ENCODE measurements around the gene ANKRD10.
A peak's percentile ranks its signal among the peaks of the same experiment; 100 is the strongest.

The ANKRD10 gene

GRCh38 chr13:110885966-110886869, 28.7 kb downstream of the ANKRD10 start:
- DNase-seq (ENCODE audit: low spot score): no peak

- DNase-seq (ENCODE audit: low spot score): no peak
These were observed 29.4 kb downstream of the ANKRD10 start for GRCh38 chr13:110885516-110885915.

GRCh38 chr13:110884517-110884916, 30.4 kb downstream of the ANKRD10 start:
- no peak for DNase-seq (ENCODE audit: low spot score)

- no peak for DNase-seq (ENCODE audit: low spot score)
These were observed 31.3 kb downstream of the ANKRD10 start for GRCh38 chr13:110883542-110883941.

- no peak for DNase-seq (ENCODE audit: low spot score)
These were observed 31.9 kb downstream of the ANKRD10 start for GRCh38 chr13:110882972-110883371.

GRCh38 chr13:110881839-110882627, 32.8 kb downstream of the ANKRD10 start:
- no peak for DNase-seq (ENCODE audit: low spot score)

- no peak for DNase-seq (ENCODE audit: low spot score)
These were observed 34.2 kb downstream of the ANKRD10 start for GRCh38 chr13:110880627-110881026.

- DNase-seq (ENCODE audit: low spot score): no peak
These were observed 35.4 kb downstream of the ANKRD10 start for GRCh38 chr13:110879482-110879881.

- DNase-seq (ENCODE audit: low spot score): no peak
These were observed 37.1 kb downstream of the ANKRD10 start for GRCh38 chr13:110877737-110878258.

- no peak for DNase-seq (ENCODE audit: low spot score)
These were observed 38.3 kb downstream of the ANKRD10 start for GRCh38 chr13:110876609-110877008.

GRCh38 chr13:110875241-110875640, 39.6 kb downstream of the ANKRD10 start:
- DNase-seq (ENCODE audit: low spot score): no peak

- peak; percentile 28 for DNase-seq (ENCODE audit: low spot score)
These were observed 40.3 kb downstream of the ANKRD10 start for GRCh38 chr13:110874508-110874960.

GRCh38 chr13:110873639-110874507, 41.0 kb downstream of the ANKRD10 start:
- no peak for DNase-seq (ENCODE audit: low spot score)

- no peak for DNase-seq (ENCODE audit: low spot score)
These were observed 41.9 kb downstream of the ANKRD10 start for GRCh38 chr13:110872768-110873638.

GRCh38 chr13:110872034-110872767, 42.7 kb downstream of the ANKRD10 start:
- no peak for DNase-seq (ENCODE audit: low spot score)

GRCh38 chr13:110869805-110870706, 44.8 kb downstream of the ANKRD10 start:
- DNase-seq (ENCODE audit: low spot score): no peak

- no peak for DNase-seq (ENCODE audit: low spot score)
These were observed 45.6 kb downstream of the ANKRD10 start for GRCh38 chr13:110869231-110869804.

- DNase-seq (ENCODE audit: low spot score): no peak
These were observed 46.1 kb downstream of the ANKRD10 start for GRCh38 chr13:110868720-110869119.

GRCh38 chr13:110867380-110867779, 47.5 kb downstream of the ANKRD10 start:
- DNase-seq (ENCODE audit: low spot score): no peak

All from CD4-positive, alpha-beta T cell treated with Interleukin-2 at 100 ng/mL for 4 hours (primary cell).